GM21786 (cell line): ENCODE measurements around the gene ZCCHC14.
A peak's percentile ranks its signal among the peaks of the same experiment; 100 is the strongest.

ENCODE experiments used
- ATAC-seq: cut with Tn5 transposase; IDR thresholded peaks from one replicate; pipeline ENCODE4 v1.9.1; 2021; ENCODE audit not compliant: unreplicated experiment

The ZCCHC14 gene

GRCh38 chr16:87458424-87458915, 34.4 kb downstream of the ZCCHC14 start:
- ATAC-seq: no peak

DNA sequence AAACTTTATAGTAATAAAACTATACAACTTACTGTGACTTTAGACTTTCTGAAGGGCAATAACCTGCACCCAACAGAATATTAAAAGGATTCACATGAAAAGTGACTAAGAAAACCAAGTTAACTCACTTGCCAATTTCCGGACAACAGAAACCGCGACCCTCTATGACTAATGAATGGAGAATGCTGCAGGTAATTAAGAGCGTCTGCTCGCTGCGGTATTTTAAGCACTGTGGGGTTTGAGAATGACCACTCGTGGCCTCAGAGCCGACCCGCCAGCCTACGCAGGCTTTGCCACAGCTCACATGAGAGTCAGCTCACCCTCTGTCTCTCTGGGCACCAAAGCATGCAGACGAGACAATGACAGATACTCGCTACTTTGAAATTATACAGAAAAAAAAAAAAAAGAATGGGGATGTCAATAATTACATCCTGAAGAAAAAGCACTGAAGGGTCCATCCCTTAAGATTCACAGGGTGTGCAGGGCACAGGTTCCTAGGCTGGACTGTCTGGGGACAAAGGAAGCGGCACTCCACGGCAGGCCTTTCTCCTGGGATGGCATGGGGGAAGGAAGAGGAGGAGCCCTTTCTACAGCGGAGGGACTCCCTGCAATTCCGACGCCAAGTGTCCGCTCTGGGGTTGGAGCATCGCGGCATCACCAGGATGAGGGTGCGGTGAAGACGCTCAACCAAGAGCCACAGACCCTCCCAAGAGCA, 35.0 kb downstream of the ZCCHC14 start:
- ATAC-seq: peak; percentile 54

GRCh38 chr16:87457061-87457611, 35.7 kb downstream of the ZCCHC14 start:
- no peak for ATAC-seq

DNA sequence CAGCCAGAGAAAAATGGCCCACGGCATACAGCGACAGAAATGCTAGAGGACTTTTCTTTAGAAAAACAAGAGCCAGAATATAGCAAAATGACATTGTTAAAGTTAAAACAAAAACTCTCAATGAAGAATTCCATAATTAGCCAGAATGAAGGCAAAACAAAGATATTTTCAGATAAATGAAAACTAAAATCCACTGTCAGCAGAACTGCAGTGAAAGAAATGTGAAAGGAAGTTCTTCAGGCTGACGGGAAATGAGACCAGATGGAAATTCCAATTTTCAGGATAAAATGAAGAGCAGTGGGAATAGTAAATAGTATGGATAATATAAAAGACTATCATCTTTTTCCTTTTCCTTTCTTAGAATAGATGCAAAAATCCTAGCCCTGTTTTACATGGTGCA, 38.4 kb downstream of the ZCCHC14 start:
- no peak for ATAC-seq

GRCh38 chr16:87453326-87453725, 39.5 kb downstream of the ZCCHC14 start:
- no peak for ATAC-seq

DNA sequence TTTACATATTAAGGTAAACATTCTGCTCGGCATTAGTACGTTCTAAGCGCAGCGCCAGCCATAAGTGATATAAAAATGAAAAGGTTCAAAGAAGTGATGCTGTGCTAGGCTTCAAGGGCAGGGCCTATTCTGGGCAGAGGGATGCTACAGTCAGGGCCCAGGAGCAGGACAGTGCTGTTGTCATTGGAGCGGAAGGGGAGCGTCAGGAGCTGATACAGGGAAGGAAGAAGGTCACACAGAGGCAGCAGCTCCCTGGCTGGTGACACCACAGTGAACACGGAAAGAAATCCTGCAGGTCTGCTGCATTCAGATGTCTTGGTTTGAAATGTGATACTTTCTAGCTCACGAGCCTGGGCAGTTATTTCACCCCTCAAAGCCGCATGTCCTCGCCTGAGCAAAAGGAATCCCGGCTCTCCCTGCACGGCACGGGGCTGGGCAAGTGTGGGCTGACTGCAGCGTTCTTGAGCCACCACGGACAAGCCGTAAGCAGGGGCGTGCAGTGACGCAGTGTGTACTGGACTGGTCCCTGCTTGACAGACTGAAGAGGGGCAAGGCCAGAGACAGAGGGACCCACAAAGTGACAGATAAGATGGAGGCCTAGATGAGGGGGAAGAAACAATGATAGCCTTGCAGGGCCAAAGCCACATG, 41.1 kb downstream of the ZCCHC14 start:
- no peak for ATAC-seq

GRCh38 chr16:87448866-87449265, 44.0 kb downstream of the ZCCHC14 start:
- no peak for ATAC-seq

DNA sequence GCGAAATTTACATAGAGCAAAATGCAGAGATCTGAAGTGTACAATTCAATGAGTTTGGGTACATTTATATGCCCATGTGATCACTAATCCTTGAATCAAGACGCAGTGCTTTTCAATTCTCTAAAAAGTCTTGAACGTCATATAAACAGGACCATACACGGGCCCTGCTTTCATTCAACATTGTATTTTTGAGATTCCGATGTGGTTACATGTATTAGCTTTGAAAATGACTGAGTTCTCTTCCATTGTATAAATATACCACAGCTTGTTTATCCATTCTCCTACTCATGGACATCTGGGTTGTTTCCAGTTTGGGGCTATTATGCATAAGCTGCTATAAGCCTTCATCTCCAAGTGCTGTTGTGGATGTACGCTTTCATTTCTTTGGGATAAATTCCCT, 45.5 kb downstream of the ZCCHC14 start:
- no peak for ATAC-seq

DNA sequence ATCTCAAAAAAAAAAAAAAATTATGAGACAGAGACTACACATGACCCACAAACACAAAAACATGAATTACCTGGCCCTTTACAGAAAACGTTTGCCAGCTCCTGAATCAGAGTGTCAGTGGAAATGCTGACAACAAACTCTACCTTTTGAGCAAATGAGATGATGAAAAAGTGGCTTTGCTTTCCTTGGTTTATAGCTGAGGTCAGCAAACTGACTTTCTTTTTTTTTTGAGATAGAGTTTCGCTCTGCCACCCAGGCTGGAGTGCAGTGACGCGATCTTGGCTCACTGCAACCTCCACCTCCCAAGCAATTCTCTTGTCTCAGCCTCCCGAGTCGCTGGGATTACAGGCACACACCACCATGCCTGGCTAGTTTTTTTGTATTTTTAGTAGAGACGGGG, 46.3 kb downstream of the ZCCHC14 start:
- ATAC-seq: no peak

DNA sequence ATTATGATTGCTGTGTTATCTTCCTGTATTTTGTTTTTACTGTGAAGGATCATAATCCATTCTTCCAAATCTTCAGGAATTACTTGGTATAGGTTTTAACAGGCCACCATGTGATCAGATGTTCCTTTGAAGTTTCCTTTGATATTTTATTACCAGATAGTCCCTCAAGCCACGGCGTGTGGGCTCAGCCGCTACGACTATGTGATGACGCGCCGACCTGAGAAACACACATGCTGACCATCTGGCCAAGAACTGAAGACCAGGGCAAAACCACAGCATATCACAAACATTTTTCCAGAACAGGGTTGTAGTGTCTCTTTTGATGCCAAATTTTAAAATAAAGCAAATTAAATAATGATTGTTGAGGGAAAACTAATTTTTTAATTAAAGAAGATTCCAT, 47.3 kb downstream of the ZCCHC14 start:
- ATAC-seq: no peak

DNA sequence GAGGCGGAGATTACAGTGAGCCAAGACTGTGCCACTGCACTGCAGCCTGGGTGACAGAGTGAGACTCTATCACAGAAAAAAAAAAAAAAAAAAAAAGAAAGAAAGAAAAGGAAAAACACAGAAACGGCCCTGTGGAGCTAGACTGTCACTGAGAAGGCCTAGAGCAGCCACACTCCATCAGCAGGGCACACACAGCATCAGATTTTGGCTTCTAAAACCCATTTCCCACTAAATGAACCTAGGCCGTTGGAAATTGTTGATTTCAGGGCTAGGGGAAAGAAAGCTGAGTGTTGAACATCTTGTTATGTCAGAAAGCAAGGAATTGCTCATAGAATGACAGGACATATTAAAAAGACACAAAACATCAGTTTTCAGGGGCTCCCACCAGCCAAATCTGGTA, 48.9 kb downstream of the ZCCHC14 start:
- no peak for ATAC-seq

DNA sequence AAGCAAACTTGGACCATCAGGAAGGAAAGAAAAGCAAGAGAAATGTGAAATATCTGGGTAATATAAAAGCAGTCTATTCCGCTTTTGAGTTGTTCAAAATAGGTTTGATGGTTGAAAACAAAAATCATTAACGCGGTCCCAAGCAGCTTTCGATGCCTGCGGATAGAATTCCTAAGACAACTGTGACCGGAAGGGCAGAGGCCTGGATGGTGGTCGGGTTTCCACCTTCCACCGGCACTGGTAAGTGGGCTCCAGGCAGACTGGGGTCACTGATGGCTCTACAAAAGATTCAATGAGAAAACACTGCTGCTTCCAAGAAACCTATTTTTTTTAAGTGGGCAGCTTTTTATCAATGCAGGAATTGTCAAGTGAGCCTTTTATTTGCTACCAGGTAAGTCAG, 49.8 kb downstream of the ZCCHC14 start:
- no peak for ATAC-seq

DNA sequence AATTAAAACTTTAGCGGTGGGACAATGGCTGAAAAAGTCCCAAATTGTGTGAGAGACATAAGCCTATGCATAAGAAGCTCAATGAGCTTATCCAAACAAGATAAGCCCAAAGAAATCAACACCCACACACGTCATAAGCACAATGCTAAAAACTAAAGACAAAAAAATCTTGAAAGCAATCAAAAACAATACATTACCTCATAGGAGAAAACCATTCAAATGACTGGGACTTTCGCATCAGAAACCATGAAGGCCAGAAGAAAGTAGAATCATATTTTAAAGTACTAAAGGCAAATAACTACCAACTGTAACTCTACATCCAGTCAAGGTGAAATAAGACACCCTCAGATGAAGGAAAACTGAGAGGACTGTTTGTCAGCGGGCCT, 50.2 kb downstream of the ZCCHC14 start:
- no peak for ATAC-seq

DNA sequence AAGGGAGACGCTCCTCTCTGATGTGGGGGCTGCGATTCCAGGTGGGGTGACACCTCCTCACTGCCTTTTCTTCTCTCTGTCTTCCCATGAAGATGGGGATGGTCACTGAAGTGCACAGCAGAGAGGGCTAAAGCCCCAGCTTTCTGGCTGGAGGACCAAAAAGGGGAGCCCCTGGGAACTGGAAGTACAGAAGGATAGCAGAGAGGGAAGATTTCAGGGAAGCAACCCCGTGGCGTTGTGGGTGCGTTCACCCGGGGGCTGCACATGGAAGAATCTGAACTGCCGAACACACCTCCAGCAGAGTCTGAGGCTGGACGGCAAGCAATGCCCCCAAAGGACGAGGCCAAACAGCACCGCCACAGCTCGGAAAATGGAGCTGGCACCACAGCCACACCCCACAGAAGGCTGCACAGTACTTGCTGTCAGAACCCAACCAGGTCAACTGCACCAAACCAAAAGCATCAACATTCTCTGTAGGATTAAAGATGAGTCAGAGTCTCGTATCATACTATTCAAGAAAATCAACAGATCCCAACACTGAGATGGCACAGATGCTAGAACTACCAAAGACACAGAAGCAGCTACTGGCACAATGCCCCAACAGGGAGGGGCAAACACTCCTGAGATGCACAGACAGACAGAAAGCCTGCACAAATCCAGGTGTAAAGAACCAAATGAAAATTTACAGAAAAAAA, 50.8 kb downstream of the ZCCHC14 start:
- no peak for ATAC-seq

DNA sequence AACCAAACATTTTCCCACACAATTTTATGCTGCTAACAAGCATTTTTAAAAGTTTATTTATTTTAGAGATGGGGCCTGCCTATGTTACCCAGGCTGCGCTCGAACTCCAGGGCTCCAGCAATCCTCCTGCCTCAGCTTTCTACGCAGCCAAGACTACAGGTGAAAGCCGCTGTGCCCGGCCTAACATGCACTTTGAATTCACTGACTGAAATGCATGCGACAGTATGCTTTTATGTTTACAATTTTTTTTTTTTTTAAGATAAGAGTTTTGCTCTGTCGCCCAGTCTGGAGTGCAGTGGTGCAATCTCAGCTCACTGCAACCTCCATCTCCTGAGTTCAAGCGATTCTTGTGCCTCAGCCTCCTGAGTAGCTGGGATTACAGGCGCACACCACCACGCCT, 52.9 kb downstream of the ZCCHC14 start:
- no peak for ATAC-seq

DNA sequence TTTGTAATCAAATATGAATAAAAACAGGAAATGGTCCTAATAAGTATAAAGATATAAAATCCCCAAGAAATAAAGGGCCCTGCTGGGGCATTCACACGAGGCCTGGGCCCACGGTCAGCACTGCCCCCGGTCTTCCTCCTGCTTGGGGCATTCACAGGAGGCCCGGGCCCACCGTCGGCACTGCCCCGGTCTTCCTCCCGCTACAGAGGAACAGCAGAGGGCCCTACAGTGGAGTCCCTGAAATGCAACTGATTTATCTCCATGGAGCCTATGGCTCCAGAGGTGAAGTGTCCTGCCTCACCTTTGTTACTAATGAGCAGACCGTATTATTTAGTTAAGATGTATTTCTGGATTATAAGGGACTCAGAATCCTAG, 54.2 kb downstream of the ZCCHC14 start:
- no peak for ATAC-seq

GRCh38 chr16:87437911-87438610, 54.8 kb downstream of the ZCCHC14 start:
- no peak for ATAC-seq

DNA sequence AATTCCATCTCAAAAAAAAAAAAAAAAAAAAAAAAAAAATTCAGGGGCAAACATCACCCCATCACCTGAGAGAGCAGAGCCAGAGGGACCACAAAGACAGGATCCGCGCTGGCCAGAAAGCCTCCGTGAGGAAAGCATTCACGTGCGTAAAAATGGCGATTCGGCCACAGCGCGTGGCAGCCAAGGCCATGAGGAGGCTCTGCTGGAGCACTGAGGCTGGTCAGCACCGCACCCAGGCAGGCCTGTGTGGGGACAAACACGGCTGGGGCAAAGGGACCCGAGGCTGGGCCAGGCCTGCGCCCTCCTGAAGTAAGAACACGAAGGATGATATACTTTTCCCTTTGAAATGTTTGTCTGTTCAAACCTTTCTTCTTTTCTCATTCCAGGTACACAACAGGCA, 55.5 kb downstream of the ZCCHC14 start:
- no peak for ATAC-seq

GRCh38 chr16:87436225-87437172, 56.3 kb downstream of the ZCCHC14 start:
- no peak for ATAC-seq
